Islet of Langerhans (tissue), 1 donor: ENCODE measurements around the gene AMOT.
A peak's percentile ranks its signal among the peaks of the same experiment; 100 is the strongest.

Source experiments
- FAIRE-seq: peaks from one replicate; lab custom pipeline; 2011; peaks lifted over from hg19 to GRCh38; lab: Jason Lieb, UNC

The AMOT gene

GRCh38 chrX:112837531-112837930, 3.1 kb downstream of the AMOT start:
- no peak for FAIRE-seq

GRCh38 chrX:112835019-112835418, 5.6 kb downstream of the AMOT start:
- no peak for FAIRE-seq

- FAIRE-seq: no peak
Observed at GRCh38 chrX:112834031-112834845, 6.4 kb downstream of the AMOT start.

GRCh38 chrX:112832481-112833095, 8.0 kb downstream of the AMOT start:
- FAIRE-seq: peak; percentile 60

- no peak for FAIRE-seq
Observed at GRCh38 chrX:112830540-112830939, 10.1 kb downstream of the AMOT start.

- peak; percentile 88 for FAIRE-seq
Observed at GRCh38 chrX:112827292-112827903, 13.2 kb downstream of the AMOT start.

- FAIRE-seq: no peak
Observed at GRCh38 chrX:112826023-112826422, 14.6 kb downstream of the AMOT start.

GRCh38 chrX:112822892-112823291, 17.7 kb downstream of the AMOT start:
- FAIRE-seq: no peak

- FAIRE-seq: peak; percentile 71
Observed at GRCh38 chrX:112820364-112821268, 20.0 kb downstream of the AMOT start.

- FAIRE-seq: no peak
Observed at GRCh38 chrX:112819813-112820212, 20.8 kb downstream of the AMOT start.

- no peak for FAIRE-seq
Observed at GRCh38 chrX:112819008-112819640, 21.5 kb downstream of the AMOT start.

GRCh38 chrX:112818114-112819007, 22.3 kb downstream of the AMOT start:
- FAIRE-seq: no peak

GRCh38 chrX:112816908-112817307, 23.7 kb downstream of the AMOT start:
- no peak for FAIRE-seq

GRCh38 chrX:112814496-112814895, 26.1 kb downstream of the AMOT start:
- no peak for FAIRE-seq

GRCh38 chrX:112812741-112813140, 27.9 kb downstream of the AMOT start:
- FAIRE-seq: no peak

GRCh38 chrX:112808651-112809195, 31.9 kb downstream of the AMOT start:
- no peak for FAIRE-seq

- no peak for FAIRE-seq
Observed at GRCh38 chrX:112808007-112808406, 32.6 kb downstream of the AMOT start.

GRCh38 chrX:112803060-112803459, 37.6 kb downstream of the AMOT start:
- FAIRE-seq: no peak

GRCh38 chrX:112802541-112802940, 38.1 kb downstream of the AMOT start:
- no peak for FAIRE-seq

GRCh38 chrX:112800971-112801775, 39.5 kb downstream of the AMOT start:
- FAIRE-seq: no peak
